Measurements from ENCODE around the gene SERPINB10.

Gene SERPINB10, protein sequence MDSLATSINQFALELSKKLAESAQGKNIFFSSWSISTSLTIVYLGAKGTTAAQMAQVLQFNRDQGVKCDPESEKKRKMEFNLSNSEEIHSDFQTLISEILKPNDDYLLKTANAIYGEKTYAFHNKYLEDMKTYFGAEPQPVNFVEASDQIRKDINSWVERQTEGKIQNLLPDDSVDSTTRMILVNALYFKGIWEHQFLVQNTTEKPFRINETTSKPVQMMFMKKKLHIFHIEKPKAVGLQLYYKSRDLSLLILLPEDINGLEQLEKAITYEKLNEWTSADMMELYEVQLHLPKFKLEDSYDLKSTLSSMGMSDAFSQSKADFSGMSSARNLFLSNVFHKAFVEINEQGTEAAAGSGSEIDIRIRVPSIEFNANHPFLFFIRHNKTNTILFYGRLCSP

DNA sequence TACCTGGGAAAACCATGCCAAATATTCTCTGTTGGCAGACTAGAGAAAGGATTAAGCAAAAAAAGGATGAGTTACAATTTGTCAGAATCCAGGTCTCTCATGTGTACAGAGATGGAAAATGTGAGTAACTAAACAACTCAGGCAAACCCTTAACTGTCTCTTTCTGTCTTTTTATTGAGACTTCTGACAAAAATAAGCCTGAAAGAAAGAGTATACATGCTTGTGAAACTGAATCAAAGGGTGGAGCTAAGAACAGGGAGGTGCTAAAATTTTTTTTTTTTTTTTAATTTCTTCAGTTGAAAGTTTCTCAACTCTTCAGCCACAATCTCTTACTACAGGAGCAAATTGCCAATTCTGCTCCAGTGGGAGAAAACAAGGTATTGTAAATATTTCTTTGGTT is at the start of gene SERPINB10:
TSS of gene SERPINB10 (plus strand) at position 295 of the 400 bp plus-strand sequence. CDS start 7,553 bp downstream, outside the sequence.
- DNase-seq (ENCODE audit: low read depth in 2 of 2): no peak

GRCh38 chr18:63858456-63858855 is 49.3 kb upstream of the SERPINB10 start:
- DNase-seq (ENCODE audit: low read depth in 2 of 2): no peak

GRCh38 chr18:63859781-63860475 is 47.8 kb upstream of the SERPINB10 start:
- DNase-seq (ENCODE audit: low read depth in 2 of 2): no peak

- no peak for DNase-seq (ENCODE audit: low read depth in 2 of 2)
Observed at GRCh38 chr18:63860531-63860930, 47.2 kb upstream of the SERPINB10 start.

DNA sequence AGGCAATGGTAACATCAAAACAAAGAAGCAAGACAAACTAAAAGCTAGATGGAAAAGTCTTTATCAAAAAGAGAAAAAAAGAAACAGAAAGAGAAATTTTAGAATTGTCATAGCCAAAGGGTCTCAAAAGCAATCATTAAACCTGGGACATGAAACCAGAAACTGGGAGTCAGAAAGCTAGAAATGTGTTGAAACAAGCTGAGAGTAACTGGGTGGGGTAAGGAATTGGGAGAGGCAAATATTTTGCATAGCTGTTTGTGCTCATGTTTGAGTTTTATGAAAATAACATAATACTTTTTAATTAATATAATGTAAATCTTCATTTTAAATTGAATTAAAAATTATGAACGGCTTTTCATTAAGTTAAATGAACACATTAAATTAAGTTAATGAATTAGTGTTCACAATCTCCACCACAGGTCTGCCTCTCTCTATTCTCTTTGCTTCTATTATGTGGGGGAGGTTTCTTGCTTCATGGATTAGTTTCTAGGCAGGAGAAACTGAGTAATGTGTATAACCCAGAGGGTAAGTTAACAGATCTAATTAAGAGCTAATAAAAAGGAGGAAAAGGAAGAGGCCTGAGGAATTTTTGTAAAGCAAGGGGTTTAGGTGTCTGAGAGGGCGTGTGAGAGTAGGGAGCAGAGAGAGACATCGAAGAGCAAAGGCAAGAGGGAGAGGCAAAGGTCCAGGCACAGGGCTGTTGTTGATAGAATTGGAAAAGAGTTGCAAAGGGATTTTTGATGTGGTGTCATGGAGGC is 40.2 kb upstream of the SERPINB10 start:
- no peak for DNase-seq (ENCODE audit: low read depth in 2 of 2)

GRCh38 chr18:63868546-63868945 is 39.2 kb upstream of the SERPINB10 start:
- DNase-seq (ENCODE audit: low read depth in 2 of 2): no peak

GRCh38 chr18:63869374-63869773 is 38.4 kb upstream of the SERPINB10 start:
- no peak for DNase-seq (ENCODE audit: low read depth in 2 of 2)

- DNase-seq (ENCODE audit: low read depth in 2 of 2): no peak
Observed at GRCh38 chr18:63869851-63870250, 37.9 kb upstream of the SERPINB10 start.

GRCh38 chr18:63871836-63872235 is 35.9 kb upstream of the SERPINB10 start:
- DNase-seq (ENCODE audit: low read depth in 2 of 2): no peak

GRCh38 chr18:63872586-63872985 is 35.2 kb upstream of the SERPINB10 start:
- no peak for DNase-seq (ENCODE audit: low read depth in 2 of 2)

DNA sequence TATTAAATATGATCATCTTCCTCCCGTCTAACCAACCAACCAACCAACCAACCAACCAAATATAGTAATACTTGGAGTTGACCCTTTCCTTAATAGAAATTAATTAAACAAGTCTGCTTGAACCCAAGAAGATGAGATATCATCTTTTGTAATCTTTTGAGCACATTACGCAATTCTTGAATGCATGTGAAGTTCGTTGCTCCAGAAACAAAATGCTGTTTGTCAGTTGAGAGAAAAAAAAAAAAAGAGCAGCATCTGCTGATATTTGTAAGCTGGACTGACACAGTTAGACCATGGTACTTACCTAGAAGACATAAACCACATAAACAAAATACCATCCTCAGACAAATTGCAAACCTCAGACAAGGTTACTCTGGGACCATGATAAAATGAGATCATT is 29.4 kb upstream of the SERPINB10 start:
- DNase-seq (ENCODE audit: low read depth in 2 of 2): no peak

GRCh38 chr18:63878925-63879324 is 28.8 kb upstream of the SERPINB10 start:
- DNase-seq (ENCODE audit: low read depth in 2 of 2): no peak

GRCh38 chr18:63879709-63880108 is 28.0 kb upstream of the SERPINB10 start:
- no peak for DNase-seq (ENCODE audit: low read depth in 2 of 2)

- DNase-seq (ENCODE audit: low read depth in 2 of 2): no peak
Observed at GRCh38 chr18:63881851-63882250, 25.9 kb upstream of the SERPINB10 start.

DNA sequence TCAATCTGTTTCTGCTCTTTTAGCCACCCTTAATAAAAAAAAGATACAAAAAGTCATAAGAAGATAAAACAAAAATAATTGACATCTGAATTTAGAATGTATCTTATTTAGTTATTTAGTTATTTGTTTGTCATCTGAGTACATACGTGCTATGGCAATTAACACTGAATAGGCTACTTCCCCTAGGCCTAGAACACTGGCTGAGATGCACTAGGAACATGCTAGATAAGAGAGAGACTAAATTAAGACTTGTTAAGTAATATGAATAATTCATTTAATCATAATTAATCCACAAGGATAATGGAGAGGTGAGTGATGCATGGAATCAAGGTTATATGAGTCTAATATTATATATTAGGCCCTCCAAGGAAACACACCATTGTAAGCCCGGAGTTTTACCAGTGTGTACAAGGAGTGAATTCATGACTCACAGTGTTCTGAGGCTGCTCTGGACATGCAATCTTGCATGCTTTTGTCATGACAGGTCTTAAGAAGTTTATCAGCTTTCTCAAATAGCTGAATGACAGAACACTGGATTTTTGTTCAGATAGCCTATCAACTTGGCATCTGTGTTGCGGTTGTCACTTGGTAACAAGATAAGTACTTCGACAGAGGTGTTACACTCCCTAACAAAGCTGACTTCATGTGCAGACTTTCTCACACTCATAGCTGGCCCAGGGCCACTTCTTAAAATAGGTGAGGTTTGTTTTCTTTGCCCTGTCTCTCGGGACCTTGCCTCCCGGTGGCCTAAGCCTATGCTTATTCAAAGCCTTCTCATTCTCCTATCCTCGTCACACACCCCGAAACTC is 25.2 kb upstream of the SERPINB10 start:
- no peak for DNase-seq (ENCODE audit: low read depth in 2 of 2)

GRCh38 chr18:63883617-63884016 is 24.1 kb upstream of the SERPINB10 start:
- no peak for DNase-seq (ENCODE audit: low read depth in 2 of 2)

GRCh38 chr18:63887424-63887823 is 20.3 kb upstream of the SERPINB10 start, which contains the start of gene SERPINB2:
Gene SERPINB2 (plus strand): TSS chr18:63887705. CDS start chr18:63891445, 3,740 bp downstream.
- no peak for DNase-seq (ENCODE audit: low read depth in 2 of 2)

DNA sequence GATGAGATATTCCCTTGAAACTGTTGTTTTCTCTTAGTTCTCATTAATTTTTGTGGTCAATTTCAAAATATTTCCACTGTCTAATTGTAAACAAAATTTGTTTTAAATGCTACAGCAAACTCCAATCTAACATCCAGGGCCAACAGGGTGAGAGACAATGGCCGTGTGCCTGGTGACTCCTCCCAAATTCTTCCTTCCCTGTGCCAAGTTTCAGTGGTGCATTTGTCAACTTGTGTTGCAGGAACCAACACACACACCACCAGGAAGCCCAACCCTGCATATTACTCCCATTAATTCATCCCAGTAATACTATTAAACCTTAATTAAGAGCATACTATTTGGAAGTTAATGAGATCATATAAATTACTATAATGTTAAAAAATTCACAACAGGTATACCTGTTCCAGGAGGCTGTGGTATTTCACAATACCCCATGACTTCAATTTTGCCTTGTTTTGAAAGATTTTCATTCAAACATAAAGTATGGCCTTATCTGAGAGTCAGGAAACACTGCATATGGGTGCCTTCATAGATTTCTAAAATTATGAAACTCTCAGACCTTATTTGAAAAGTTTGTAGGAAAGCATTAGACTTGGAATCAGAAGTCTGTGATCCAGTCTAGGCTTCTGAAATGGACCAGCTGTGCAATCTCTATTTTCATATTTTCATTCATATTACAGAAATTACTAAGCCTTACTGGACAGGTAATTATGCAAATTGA is 19.1 kb upstream of the SERPINB10 start:
- no peak for DNase-seq (ENCODE audit: low read depth in 2 of 2)

DNA sequence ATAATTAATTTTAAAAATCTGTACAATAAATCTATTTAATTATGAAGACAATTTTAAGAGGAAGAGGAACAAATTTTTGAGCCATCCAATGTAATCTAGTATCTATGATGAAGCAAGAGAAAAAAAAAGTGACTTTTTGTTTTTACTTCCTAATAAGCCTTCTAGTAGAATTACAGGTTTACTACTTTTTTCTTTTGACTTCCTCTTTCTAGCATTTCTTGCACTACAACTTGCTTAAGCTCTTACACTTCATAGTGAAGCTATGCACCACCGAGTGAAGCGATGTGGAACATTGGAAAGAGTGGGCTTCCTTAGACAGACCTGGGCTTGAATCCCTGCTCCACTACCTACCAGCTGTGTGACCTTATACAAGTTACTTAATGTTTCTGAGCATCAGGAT is 18.1 kb upstream of the SERPINB10 start:
- no peak for DNase-seq (ENCODE audit: low read depth in 2 of 2)

GRCh38 chr18:63890237-63890949 is 17.4 kb upstream of the SERPINB10 start:
- DNase-seq (ENCODE audit: low read depth in 2 of 2): no peak
